HG02885 (cell line): ENCODE results near the gene KRTAP20-2.

Experiments used
- ATAC-seq: cut with Tn5 transposase; IDR thresholded peaks from one replicate; pipeline ENCODE4 v1.9.1; 2021; ENCODE audit warnings: mild to moderate bottlenecking; ENCODE audit not compliant: unreplicated experiment, poor library complexity

The KRTAP20-2 gene

DNA sequence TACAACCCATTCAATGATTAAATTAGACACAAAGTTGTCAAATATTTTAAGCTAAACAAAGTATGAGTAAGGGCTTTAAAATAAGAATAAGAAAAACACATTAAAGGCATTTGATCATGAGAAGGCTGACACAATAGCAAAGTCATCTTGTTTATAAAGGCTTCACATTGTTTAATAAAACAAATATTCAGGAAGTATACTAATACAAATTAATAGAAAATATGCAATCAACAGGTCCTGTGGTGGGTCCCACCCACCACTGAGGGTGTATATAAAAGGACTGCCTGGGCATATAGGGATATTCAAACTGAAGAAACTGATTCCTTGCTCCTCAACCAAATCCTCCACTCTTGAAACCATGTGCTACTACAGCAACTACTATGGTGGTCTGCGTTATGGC lies at the start of gene KRTAP20-2:
KRTAP20-2 (plus strand) TSS at position 301 of the 400 bp plus-strand sequence; CDS start at position 359, 58 bp downstream.
- ATAC-seq: no peak

DNA sequence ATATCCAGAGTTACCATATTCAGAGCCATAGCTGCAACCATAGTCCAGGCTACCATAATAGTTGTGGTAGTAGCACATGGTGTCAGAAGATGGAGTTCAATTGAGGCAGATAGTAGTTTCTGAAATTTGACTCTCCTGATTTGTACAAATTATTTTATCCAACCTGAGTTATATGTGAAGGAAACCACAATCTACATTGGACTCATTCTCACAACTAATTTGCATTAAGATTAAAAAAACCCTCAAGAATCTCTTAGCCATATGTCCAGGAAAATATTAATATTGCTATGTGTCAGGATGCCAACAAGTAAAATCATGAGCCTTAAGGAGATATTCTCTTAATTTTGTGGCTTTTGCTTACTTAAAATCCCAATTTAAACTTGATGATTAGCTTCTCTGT lies 44.7 kb upstream of the KRTAP20-2 start, which contains the start of gene KRTAP22-2:
KRTAP22-2 (minus strand) TSS at position 101 of the 400 bp plus-strand sequence.
- no peak for ATAC-seq

DNA sequence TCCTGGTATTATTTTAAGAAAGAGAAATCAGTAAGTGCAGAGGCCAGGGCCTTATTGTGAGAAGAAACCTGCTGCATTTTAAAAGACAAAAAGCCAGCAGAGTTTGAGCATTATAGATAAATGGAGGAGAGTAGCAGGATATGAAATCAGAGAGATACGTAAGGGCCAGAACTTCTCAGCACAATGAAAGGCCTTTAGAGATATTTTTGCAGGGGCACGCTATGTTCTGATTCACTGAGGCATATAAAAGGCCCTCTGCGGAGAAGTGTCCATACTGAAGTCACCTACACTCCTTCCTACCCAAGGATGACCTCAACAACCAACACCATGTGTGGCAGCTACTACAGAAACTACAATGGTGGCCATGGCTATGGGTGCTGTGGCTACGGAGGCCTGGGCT lies 42.9 kb upstream of the KRTAP20-2 start, which contains the start of gene KRTAP6-3:
KRTAP6-3 (plus strand) TSS at position 301 of the 400 bp plus-strand sequence; CDS start at position 307, 6 bp downstream.
- no peak for ATAC-seq

DNA sequence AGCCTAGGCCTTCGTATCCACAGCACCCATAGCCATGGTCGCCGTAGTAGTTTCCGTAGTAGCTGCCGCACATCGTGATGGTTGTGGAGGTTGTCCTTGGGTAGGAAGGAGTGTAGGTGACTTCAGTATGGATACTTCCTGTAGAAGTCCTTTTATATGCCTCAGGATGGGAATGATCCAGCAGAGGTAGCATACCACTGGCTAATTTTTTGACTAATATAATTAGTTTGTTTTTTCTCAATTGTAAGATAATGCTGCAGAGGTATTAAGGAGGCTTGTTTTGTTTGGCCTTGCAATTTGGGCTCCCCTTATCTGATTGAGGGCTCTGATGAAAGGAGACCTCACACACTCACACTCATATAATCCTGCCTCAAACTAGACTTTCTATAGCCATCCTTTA lies 36.2 kb upstream of the KRTAP20-2 start, which contains the start of gene KRTAP6-2:
KRTAP6-2 (minus strand) TSS at position 101 of the 400 bp plus-strand sequence; CDS start at position 73, 28 bp downstream.
- no peak for ATAC-seq

DNA sequence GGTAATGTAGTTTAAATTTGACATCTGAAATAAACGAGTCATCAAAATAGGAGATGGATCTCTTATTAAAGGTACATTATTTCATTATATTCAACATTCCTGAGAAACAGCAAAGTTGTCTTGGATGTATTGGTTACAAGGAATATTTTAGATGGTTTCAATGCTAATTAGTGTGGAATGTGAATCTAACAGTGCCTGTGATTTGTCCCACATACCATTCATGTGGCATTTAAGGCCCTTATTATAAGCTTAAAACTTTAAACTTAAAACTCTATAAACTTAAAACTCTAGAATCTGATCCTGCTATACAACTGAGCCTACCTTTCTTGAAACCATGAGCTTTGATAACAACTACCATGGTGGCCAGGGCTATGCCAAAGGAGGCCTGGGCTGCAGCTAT lies 34.2 kb upstream of the KRTAP20-2 start, which contains the start of gene KRTAP22-1:
KRTAP22-1 (plus strand) TSS at position 301 of the 400 bp plus-strand sequence.
- ATAC-seq: no peak

DNA sequence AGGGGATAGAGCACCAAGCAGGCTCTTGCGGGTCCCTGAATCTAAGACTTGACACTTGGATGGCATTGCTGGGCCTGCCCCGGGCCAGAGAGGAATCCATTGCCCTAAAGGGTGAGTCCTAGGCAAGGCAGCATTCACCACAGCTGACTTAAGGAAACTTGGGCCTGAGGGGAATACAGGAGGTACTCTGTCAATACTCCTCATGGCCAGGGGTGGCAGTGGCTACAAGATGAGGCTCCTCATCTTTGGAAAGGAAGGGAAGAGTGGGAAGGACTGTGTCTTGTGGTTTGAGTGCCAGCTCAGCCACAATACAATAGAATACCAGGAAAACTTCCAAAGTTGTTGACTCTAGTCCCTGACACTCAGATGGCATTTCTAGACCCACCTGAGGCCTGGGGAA lies 29.0 kb upstream of the KRTAP20-2 start:
- no peak for ATAC-seq

DNA sequence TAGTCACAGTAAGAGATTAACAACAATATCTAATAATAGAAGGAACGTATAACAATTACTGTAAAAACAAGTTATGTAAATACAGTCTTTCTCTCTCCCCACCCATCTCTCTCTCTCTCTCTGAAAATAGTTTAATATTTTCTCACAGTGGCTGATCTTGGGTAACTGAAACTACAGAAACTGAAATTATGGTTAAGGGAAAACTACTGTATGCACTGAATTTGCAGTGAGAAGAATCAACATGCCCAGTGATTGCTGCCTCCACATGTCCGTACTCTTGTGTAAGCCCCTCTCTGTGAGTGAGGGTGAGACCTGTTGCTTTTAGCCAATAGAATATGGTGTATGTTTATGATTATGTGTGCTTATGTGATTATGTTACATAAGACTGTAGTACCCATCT lies 22.9 kb upstream of the KRTAP20-2 start:
- no peak for ATAC-seq

DNA sequence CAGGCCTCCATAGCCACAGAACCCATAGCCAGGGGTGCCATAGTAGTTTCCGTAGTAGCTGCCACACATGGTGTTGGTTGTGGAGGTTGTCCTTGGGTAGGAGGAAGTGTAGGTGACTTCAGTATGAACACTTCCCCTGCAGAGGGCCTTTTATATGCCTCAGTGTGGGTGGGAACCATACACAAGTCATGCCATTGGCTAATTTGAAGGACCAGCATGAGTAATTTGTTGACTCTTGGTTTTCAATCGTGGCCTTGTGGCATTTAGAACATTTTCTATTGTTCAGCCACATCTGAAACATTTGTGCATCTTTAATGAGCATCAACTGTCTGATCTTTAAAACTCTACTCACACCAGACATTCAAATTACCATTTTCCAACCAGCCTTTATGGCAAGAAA lies 21.2 kb upstream of the KRTAP20-2 start, which contains the start of gene KRTAP6-1:
KRTAP6-1 (minus strand) TSS at position 95 of the 400 bp plus-strand sequence; CDS start at position 69, 26 bp downstream.
- ATAC-seq: no peak

DNA sequence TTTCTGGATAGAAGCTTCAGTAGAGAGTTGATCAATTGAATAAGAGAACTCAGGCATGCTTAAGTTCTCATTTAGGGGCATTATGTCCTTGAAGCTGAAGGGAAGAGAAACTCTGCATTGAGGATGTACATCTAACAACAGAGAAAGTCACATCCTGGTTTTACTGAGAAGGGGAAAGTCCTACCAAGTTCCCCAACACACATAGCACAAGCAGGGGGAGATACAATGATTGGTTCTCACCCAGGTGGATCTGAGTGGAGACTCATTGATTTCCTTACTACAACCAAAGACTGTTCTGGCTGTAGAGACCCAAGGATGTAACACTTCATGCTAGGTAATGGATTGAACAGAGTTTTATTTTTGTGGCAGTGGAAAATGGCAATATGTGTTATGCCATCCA lies 19.8 kb upstream of the KRTAP20-2 start:
- no peak for ATAC-seq

DNA sequence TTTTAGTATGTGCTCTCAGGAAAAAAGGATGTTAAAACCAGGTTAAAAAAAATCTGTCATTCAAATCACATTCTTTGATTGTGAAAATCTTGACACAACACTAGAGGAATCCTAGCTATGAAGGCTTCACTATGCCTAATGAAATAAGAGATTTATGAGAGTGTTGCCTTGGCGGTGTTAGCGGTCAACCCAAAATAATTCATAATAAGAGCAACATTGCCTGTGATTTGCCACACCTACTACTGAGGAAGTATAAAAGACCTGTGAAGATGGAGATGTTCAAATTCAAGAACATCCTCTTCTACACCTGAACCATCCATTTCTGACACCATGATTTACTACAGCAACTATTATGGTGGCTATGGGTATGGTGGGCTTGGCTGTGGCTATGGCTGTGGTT lies 18.9 kb upstream of the KRTAP20-2 start, which contains the start of gene KRTAP20-1:
KRTAP20-1 (plus strand) TSS at position 301 of the 400 bp plus-strand sequence; CDS start at position 331, 30 bp downstream.
- ATAC-seq: no peak

DNA sequence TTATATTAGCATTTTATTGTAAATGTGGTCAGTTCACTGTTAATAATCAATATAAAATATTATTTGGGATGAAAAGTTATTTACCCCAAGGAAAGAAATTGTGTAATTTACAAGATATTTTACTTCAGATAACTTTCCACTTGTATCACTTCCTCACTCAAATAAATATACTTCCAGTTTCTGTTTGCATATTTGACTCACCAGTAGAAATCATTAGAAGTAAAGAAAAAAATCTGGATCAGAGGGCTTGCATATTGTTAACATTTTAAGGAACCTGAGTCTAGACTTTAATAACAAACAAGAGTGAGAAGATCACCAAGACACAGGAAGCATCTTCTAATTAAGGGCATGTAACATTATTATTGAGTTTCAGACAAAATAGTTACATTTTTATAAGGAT lies 14.9 kb upstream of the KRTAP20-2 start:
- ATAC-seq: no peak

DNA sequence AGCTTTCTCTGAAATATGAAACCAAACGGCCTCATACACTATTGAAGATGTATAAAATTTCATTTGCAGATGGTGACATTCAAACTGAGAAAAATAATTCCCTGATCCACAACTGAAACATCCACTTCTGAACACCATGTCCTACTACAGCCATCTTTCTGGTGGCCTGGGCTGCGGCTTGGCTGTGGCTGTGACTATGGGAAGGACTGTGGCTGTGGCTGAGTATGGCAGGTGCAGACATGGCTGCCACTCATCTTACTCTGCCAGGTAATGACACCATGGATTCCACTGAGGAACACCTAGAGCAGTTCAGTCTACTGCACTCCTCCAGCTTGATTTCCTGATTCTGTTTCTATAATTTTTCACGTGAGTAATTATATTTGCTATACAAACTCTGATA lies 14.5 kb upstream of the KRTAP20-2 start, which contains the start of gene KRTAP20-4:
KRTAP20-4 (plus strand) TSS at position 106 of the 400 bp plus-strand sequence.
- no peak for ATAC-seq

DNA sequence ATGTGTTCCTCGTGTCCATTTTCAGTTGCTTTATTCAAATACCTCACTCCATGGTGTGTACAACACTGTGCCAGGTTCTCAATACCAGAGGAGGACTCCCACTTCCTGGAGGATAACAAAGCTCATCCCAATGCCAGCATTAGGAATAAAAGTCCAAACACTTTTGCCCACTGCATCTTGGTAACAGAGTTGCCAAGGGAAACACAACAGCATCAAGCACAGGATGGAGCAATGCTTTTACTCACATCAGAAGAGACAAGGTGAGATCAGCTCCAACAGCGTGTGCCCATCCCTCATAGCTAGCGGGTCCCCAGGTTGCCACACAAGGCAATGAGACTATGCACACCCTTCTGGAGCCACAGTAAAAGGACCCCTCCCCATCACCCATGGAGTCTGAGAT lies 11.6 kb upstream of the KRTAP20-2 start:
- ATAC-seq: no peak

DNA sequence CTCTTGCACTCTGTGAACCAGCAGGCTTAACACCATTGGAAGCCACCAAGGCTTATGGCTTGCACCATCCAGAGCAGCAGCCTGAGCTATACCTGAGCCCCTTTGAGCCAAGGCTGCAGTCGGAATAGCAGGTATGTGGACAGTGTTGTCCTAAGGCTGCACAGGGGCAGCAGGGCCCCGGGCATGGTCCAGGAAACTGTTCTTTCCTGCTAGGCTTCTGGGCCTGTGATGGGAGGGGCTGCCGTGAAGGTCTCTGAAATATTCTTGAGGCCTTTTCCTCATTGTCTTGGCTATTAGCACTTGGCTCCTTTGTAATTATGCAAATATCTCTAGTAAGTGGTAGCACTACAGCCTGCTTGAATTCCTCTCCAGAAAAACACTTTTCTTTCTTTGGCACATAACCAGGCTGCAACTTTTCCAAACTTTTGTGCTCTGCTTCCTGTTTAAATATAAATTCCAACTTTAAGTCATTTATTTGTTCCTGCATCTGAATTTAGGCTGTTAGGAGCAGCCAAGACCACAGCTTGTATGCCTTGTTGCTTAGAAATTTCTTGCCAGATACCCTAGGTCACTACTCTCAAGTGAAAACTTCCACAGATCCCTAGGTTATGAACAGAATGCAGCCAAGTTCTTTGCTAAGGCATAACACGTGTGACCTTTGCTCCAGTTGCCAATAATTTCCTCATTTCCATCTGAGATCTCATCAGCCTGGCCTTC lies 9.4 kb upstream of the KRTAP20-2 start:
- no peak for ATAC-seq

DNA sequence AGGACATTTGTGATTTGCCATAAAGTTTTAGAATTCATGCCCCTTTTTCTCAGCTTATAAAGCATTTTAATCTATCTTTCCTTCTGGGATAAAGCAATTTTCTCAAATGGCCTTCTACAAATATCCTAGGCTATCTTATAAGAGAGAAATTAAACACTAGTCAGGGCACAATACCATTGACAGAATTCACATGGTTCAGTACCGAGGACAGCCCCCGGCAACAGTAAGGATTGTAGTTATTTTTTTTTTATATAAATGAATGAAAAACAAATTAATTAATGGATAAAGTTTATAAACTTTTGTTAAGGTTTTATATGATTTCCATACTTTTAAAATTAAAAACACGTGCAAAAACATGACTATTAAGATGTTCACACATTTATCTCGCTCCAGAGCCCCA lies 6.9 kb upstream of the KRTAP20-2 start:
- ATAC-seq: no peak

DNA sequence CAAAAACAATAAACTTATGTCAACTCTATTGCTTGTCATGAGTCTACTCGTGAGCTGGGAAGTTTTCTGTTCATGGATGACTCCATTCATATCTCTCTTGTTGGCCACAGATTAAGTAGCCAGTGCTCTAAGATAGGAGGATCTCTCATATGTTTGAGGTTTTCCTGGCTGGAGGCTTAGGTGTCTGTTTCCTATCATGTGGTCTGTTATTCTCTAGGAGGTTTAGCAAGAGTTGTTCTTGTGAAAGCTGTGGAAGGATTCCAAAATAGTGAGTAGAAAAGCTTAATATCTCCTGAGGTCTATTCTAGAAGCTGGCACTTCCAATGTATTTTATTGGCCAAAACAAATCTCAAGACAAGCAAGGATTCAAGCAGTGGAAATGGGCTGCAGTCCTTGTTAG lies 5.8 kb upstream of the KRTAP20-2 start:
- no peak for ATAC-seq

DNA sequence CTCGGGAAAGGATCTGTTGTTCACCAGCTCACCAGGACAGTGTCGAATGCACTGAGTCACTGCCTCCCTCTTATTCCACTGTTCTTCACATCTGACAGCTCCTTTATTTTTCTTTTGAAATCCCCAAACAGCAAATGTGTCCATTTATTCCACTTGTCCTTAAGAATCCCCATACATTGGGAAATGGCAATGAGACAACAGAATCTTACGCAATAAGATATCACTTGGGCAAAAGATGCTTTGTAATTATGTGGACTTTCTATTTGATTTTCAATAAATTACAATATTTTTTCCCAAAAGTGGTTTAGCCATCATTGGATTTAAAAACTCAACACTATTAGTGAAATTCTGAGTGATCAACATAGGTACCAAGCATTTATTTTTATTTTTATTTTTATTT lies 3.7 kb downstream of the KRTAP20-2 start:
- ATAC-seq: no peak

DNA sequence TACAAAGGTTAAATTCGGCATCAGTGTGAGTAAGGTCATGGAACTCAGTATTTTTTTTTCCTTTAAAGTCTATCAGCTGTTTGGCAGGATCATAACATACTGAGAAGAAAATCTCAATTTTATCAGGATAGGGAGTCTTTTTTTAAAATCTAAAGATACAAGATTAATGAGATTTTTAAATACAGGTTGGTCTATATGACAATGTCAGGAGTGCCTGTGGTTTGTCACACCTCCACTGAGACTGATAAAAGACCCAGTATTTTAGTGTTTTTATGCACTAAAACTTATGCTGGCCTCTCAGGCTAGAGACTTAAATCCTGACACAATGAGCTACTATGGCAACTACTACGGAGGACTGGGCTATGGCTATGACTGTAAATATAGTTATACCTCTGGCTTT lies 7.6 kb downstream of the KRTAP20-2 start, which contains the start of gene KRTAP20-3:
KRTAP20-3 (plus strand) TSS at position 301 of the 400 bp plus-strand sequence.
- ATAC-seq: no peak

DNA sequence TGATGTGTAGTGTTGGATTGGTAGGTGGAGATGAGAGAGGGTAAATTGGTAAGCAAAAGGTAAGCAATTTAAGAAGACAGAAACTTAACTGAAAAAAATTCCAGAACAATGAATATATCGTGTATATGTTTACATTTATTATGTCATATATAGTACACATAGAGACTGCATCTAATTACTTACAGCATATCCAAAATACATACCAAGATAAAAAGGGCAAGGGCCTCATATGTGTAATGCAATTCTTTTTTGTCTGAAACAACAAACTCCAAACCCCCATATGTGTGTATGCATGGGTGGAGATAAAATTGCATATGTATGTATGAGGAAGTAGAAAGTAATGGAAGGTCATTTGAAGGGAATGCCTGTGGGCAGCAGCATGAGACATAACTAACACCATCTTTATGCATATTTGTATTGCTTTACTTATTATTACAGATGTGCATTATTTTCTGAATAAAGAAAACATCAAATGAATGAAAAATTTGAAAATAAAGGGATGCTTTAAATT lies 12.0 kb downstream of the KRTAP20-2 start:
- no peak for ATAC-seq

DNA sequence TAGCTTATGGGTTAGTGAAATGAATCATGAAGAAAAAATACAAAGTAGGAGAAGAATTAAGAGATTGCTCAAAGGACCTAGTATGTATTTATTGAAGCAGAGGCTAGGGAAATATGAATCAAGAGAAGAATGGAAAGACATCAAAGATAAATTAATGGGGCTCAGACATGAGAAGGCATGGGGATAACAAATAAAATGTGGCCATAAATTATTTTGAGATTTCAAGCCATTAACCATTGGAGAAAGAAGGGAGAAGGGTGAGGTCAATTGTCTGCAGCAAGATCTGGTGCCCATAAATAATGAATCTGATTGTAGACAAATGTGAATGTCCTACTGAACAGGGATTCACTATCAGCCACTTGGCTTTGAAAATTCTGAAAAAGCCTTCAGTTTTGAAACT lies 17.9 kb downstream of the KRTAP20-2 start:
- ATAC-seq: no peak

DNA sequence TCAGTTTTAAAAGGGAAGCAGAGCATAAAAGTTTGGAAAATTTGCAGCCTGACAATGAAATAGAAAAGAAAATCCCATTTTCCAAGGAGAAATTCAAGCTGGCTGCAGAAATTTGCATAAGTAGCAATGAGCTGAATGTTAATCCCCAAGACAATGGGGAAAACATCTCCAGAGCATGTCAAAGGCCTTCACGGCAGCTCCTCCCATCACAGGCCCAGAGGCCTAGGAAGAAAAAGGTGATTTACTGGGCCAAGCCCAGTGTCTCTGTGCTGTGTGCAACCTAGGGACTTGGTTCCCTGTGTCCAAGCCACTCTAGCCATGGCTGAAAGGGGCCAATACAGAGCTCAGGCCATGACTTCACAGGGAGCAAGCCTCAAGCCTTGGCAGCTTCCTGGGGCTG lies 33.8 kb downstream of the KRTAP20-2 start:
- no peak for ATAC-seq
